GM19324 (cell line): ENCODE measurements around the gene OGT.
"Not testable (repeated sequence)": the region's sequence is repeated elsewhere in the genome, so short reads cannot be mapped to it uniquely, and the experiment has no call there.

ENCODE experiments used
- ATAC-seq: cut with Tn5 transposase; IDR thresholded peaks from one replicate; pipeline ENCODE4 v1.9.1; 2021; ENCODE audit warnings: mild to moderate bottlenecking, moderate library complexity; ENCODE audit not compliant: unreplicated experiment, low FRiP score

Gene OGT

DNA sequence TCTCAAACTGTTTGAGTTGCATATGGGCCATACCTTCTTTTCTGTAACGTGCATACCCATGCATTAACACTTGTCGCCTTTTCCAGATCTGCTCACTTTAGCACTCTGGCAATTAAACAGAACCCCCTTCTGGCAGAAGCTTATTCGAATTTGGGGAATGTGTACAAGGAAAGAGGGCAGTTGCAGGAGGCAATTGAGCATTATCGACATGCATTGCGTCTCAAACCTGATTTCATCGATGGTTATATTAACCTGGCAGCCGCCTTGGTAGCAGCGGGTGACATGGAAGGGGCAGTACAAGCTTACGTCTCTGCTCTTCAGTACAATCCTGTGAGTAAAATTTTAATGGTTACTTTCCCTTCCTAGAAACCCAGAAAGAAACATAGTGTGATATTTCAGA lies 4.8 kb downstream of the OGT start:
- ATAC-seq: no peak

DNA sequence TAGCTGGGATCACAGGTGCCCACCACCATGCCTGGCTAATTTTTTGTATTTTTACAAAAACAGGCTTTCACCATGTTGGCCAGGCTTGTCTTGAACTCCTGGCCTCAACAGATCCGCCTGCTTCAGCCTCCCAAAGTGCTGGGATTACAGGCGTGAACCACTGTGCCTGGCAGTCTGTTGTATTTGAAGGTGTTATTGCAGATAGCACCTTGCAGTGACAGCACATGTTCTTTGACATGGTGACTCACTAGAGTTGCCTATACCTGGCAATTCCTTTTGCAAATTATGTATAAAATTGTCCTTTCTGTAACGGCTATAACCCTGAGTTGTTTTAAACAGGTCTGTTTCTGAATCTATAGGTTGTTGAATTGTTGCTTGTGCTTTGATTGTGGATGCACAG lies 7.9 kb downstream of the OGT start:
- peak; percentile 22 for ATAC-seq

DNA sequence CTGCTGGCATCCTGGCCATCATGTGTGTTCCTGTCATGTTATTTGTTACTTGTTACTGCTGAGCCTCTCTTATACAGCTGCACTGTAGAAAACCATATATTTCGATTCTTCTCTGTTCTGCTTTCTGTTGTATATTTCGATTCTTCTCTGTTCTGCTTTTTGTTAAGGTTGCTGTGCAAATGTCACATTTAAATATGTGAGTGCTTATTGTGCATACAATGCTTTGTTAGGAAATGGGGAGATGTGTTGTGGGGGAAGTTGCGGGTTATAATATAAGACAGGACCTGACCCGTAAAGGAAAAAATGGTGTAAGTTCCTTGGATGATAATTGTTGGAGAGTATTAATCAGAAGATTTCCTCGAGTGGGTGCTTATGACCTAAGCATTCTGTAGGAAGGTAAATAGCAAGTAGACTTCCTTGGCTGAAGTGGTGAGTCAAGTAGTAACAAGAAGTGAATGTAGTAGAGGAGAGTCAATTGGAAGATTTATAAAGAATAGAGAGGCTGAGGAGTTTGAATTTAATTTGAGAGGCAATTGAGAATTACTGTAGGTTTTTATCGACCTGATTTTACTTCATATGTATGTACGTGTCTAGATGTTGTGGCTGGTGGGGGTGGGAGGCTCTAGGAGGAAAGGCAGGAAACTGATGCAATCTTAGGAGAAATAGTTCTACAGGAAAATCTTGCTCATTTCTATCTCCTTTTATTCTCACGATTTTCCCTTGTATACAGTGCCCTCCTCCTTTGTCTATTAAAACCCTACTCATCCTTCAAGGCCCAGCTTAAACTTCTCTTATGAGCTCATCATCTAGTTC lies 8.5 kb downstream of the OGT start:
- ATAC-seq: peak; percentile 73

DNA sequence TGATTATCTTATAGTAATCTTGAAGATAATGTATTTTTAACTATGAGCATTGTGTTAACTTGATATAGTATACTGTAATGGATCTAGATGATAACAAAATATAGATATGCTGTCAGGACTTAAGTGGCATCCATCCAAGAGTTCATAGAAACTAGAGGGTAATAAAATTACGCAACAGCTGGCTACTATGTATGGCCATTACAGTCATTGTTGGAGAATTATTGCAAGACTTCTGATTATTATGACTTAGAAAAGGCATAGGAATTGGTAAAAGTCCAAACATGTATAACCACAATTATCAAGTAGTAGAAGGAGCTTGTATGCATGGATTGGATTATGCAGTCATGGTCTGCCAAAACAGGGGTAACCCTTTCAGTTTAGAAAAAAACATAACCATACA lies 9.5 kb downstream of the OGT start:
- no peak for ATAC-seq

DNA sequence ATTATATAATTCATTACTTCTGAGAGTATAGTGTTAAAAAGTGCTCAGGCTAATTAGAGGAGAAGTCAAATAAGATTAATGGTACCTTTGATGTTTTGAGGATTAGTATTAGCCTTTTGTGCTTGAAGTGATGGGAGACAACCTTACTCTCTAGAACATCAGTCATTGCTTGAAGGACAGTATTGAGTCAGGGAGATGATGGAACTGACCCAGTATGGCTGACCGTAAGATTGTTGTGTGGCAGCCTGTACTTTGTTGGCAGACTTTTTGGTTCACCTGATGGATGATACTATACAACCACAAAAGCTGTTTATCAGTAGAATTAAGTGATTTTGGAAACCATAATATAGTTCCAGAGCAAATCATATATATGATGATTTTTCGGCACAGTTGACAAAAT lies 9.9 kb downstream of the OGT start:
- no peak for ATAC-seq

DNA sequence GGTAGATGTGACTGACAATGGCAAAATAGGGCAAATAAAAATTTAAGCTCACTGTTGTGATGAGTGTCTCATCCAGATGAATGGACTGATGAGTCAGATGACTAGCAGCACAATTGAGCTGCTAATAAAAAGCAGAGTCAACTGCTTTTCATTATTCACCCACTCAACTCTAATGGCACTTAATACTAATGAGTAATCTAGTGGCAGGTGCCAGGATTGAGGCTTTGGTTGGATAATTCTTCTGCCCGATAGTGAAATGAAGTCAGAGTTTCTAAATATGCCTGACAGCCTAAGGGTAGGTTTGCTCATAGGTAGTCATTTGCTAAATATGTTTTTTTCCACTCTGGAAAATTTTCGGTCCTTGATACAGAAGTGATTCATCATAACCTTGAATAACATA lies 10.4 kb downstream of the OGT start:
- ATAC-seq: no peak

DNA sequence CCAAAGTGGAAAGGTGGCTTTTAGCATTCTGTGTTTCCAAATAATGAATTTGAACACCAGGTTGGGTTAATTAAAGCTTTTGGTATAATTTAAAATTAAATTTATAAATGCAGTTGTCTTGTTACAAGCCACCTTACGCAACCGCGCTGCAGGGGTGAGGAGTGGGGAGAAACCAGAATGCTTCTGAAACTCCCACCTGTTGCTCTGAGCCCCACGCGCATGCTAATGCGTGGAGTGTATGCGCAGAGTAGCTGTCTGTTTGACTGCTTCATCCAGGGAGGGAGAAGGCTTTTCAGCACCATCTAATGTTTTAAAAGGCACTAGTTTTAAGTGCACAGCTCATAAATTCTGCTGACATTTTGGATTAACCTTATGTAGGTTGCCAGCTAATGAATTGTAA lies 12.5 kb downstream of the OGT start:
- ATAC-seq: no peak

DNA sequence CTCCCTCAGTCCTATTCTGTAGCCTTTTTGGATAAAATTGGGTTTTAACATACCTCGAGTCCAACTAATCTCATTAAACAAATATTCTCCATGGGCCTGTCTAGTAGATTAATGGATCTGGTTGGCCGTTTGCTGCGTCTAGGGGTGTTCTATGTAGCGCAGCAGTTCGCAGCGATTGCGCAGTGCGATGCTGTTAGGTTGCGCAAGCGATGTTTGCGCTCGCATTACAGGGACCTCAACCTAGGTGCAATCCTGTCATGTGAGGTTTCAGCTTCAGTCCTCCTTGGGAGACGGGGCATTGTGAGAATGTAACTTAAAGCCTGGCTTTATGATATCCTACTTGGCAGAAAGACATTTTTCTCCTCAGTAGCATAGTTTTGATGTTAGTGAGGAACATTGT lies 14.0 kb downstream of the OGT start:
- no peak for ATAC-seq

DNA sequence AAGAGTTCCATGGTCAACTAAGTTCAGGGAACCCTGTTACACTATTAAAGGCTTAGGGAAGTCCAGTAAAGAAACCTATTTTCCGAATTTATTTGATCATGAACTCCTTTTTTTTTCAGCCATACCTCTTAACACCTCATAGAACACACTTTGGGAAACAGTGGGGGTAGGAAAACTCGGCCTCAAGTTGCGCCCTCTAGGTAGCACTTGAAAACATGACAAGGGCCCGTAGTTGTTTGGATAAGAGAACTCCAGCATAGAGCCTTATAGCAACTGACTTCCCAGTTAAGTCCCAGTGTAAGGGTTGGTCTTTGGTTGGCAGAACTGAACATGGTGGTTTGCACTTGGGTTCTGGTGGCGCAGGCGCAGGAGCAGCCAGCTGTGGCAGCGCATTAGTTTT lies 14.4 kb downstream of the OGT start:
- ATAC-seq: no peak

DNA sequence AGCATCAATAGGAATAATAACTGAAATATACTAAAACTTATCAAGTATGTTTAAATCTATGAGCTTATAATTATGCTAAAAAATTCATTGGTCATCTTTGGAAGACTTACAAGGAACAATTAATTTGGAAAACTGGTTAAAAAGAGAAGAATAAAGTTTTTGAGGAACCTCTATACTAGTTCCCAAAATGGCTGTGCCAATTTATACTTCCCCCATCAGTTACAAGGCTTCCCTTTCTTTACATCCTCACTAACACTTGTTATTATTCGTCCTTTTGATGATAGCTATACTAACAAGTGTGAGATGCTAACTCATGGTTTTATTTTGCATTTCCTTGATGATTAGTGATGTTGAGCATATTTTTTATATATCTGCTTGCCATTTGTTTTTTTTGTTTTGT lies 17.1 kb downstream of the OGT start:
- ATAC-seq: no peak

DNA sequence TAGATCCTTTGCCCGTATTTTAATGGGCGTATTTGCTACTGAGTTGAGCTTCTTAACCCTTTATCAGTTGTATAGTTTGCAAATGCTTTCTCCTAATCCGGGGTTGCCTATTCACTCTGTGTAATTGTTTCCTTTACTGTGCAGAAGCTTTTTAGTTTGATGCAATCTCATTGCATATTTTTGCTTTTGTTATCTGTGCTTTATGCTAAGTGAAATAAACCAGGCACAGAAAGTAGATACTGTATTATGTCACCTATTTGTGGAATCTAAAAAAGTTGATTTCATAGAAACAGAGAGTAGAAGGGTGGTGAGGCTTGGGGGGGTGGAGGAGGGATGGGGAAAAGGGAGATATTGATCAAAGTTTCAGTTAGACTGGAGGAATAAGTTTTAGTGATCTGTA lies 17.7 kb downstream of the OGT start:
- ATAC-seq: no peak

DNA sequence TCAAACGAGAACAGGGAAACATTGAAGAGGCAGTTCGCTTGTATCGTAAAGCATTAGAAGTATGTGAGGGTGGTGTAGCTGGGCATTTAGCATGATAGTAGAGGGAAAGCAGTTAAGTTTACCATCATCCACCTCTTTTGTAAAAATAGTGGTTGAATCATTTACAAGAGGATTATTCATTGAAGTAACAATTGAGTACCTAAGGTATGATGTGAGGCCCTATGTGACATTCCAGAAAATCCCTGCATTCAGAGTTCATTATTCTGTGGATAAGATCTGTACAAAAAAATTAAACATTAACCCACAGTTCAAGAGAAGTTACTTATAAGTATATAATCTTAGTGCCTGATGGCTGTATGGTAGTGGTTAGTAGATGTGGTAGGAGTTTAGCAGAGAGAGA lies 23.1 kb downstream of the OGT start:
- ATAC-seq: no peak

DNA sequence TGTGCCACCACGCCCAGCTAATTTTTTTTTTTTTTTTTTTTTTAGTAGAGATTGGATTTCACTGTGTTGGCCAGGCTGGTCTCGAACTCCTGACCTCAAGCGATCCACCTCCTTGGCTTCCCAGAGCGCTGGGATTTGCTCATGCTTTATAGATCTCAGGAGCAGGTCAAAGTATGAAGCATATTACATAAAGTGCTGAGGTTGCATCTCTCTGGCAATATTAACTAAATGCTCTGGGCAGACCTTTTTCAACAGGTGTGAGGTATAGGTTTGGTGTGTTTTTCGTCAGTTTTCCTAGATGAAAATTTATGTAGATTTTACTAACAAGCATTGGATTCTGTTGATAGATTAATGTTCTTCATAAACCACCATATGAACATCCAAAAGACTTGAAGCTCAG lies 26.0 kb downstream of the OGT start:
- no peak for ATAC-seq

DNA sequence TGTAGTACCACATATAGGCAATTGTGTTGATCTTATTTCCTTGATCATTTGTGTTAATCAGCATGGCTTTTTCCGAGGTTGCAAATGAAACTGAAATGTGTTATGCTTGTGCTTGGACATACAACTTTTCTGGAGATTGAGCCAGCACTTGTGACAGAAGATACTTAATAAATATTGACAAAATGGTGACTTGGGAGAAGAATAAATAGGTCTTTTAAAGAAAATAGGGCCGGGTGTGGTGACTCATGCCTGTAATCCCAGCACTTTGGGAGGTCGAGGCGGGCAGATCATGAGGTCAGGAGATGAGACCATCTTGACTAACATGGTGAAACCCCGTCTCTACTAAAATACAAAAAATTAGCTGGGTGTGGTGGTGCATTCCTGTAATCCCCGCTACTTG lies 26.9 kb downstream of the OGT start:
- ATAC-seq: not testable (repeated sequence)

DNA sequence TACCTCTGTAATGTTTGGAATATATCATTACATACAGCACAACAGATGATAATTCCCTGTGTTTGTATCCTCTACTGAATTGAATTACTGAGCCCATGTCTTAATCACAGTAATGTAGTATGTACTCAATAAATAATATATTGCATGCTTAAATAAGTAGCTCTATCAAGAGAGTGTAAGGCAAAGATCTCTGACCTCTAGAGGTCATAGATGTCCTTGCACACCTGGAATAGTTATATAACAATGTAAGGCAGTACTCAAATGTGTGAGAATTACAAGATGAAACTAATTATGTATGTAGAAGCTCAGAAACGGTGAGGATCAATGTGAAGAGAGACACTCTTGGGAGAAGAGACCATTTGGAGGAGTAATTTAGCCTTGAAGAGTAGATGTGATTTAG lies 31.0 kb downstream of the OGT start:
- ATAC-seq: no peak

DNA sequence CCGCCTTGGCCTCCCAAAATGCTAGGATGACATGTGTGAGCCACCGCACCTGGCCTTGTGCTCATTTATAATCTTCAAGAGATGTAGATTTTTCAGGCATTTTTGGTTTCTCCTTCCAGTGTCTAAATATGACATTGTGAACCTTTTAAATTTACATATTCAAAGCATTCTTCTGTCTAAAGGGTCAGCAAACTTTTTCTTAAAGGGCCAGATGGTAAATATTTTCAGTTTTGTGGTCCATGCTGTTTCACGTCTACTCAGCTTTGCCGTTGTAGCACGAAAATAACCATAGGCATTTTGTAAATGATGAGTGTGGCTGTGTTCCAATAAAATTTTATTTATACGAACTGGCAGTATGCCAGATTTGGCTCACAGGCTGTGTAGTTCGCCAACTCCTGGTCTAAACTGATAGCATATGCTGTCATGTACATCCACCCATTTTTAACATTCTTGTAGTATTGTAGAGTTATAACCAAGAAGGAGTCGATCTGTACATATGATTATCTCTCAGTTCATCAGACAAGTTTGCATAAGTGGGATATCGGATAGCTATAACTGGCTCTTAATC lies 32.7 kb downstream of the OGT start:
- ATAC-seq: no peak

DNA sequence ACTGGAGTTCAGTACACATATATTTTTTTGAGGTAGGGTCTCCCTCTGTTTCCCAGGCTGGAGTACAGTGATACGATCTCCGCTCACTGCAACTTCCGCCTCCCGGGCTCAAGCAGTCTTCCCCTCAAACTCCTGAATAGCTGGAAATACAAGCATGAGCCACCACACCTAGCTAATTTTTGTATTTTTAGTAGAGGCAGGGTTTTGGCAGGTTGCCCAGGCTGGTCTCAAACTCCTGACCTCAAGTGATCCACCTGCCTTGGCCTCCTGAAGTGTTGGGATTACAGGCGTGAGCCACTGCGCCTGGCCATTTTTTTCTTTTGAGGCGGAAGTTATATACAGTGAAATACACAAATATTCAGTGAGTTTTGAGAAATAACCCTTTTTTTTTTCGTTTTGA lies 38.5 kb downstream of the OGT start:
- not testable (repeated sequence) for ATAC-seq

DNA sequence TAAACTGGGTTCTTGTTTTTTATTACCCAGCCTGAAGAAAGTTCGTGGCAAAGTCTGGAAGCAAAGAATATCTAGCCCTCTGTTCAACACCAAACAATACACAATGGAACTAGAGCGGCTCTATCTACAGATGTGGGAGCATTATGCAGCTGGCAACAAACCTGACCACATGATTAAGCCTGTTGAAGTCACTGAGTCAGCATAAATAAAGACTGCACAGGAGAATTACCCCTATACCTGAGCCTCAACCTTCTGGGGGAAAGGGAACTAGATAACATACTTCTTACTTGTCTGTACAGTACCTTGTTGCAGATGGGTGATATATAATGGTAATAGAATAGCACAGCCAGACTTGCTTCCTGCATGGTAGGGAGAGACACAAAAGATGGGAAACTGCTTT lies 40.7 kb downstream of the OGT start:
- ATAC-seq: no peak

DNA sequence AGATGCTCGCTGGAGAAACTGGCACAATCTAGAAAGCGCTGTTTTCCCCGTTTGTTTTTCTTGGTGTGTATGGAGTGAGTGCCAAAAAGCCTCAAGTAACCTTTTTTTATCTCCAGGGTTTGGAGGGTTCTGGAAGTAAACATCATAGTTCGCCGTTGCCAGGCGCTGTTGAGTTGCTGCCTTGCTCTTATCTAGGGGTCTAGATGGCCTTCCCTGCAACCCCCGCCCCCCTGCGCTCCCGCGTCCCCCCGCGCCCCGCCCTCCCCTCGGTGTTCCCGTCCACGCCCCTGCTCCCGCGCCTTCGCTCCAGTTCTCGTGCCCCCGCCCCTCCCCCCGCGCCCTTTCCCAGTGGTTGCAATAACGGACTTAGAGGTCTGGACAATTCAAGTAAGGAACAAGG lies 44.8 kb downstream of the OGT start:
- no peak for ATAC-seq

DNA sequence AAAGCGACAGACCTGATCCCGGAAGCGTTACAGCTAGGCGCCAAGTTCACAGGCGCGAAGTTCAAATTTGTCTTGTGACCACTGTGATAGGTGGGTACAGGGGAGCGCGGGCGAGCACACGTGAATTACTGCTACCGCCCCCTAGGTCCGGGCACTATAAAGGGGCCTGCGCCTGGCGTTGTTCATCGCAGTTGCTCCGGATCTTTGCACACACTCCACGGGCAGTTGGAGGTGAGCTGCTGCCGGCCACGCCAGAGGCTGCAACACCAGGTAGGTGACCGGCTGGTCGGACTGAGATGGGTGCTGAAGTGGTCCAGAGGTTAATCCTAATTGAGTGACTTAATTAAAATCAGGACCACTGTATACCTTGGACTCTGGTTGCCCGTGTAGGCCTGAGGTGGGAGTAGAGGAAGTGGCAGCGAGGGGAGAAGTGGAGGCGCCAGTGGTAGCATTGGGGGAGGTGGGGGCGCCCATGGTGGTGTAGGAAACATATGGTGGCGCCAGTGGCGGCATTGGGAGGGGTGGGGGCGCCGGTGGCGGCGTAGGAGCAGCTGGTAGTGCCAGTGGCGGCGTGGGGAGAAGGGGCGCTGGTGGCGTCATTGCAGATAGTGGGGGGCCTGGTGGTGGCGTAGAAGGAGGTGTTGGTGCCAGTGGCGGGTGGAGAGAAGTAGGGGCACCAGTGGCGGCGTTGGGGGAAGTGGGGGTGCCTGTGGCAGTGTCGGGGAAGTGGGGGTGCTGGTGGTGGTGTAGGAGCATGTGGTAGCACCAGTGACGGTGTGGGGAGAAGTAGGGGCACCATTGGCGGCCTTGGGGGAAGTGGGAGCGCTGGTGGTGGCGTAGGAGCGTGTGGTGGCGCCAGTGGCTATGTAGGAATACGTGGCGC lies 45.6 kb downstream of the OGT start, which contains the start of gene GCNA:
GCNA (plus strand) TSS at position 185 of the 883 bp plus-strand sequence. CDS start 2,385 bp downstream, outside the sequence.
- ATAC-seq: no peak
